Tibial nerve (tissue), 4 donors: Measurements from ENCODE around the gene DENND4B. TPM values are rescaled to one million over a fixed set of nuclear protein-coding genes. Genes with fewer than 3 reads are reported as not detected.
"Not testable (repeated sequence)": the region's sequence is repeated elsewhere in the genome, so short reads cannot be mapped to it uniquely, and the experiment has no call there.

ENCODE experiments used
- DNase-seq, 2 donors: peaks; one replicate each; pipeline ENCODE4 v3.0.0-alpha.2; 2019; ENCODE audit warnings: low spot score in 2 of 2
- H3K27ac ChIP-seq, 4 donors: fragments of 200-600 bp; sonication (generic) in 3 of 4; one replicate each; pipeline ENCODE4 v1.5.1; 2017 to 2019; ENCODE audit warnings: mild to moderate bottlenecking in 1 of 4
- H3K27me3 ChIP-seq, 2 donors: fragments of 200-600 bp; sonication (generic) in 1 of 2; one replicate each; pipeline versions ENCODE4 v1.5.1 to v1.6.0; 2017 to 2019
- H3K36me3 ChIP-seq, 3 donors: fragments of 200-600 bp; sonication (generic); one replicate each; pipeline ENCODE4 v1.5.1; 2018 to 2019
- H3K4me1 ChIP-seq, 4 donors: fragments of 200-600 bp; sonication (generic) in 3 of 4; one replicate each; pipeline ENCODE4 v1.5.1; 2017 to 2019
- H3K4me3 ChIP-seq, 4 donors: fragments of 200-600 bp; sonication (generic) in 3 of 4; one replicate each; pipeline ENCODE4 v1.5.1; 2017 to 2019; ENCODE audit warnings: mild to moderate bottlenecking in 1 of 4, moderate library complexity in 1 of 4
- H3K9me3 ChIP-seq, 4 donors: fragments of 200-600 bp; sonication (generic) in 3 of 4; one replicate each; pipeline ENCODE4 v1.5.1; 2017 to 2019
- CTCF ChIP-seq, 5 experiments: fragments of 200-600 bp in 3 of 5; fragments of 450-650 bp in 2 of 5; sonication (generic) in 3 of 5; IDR thresholded peaks; one replicate each; pipeline ENCODE4 v1.5.1; 2016 to 2019; ENCODE audit warnings: antibody characterized with exemption in 5 of 5, mild to moderate bottlenecking in 3 of 5, moderate library complexity in 2 of 5
- EP300 ChIP-seq, 2 donors: sonication (generic); formaldehyde crosslinking; IDR thresholded peaks; one replicate each; pipeline ENCODE4 v1.6.1; 2017; ENCODE audit warnings: antibody characterized with exemption in 2 of 2, mild to moderate bottlenecking in 1 of 2
- POLR2A ChIP-seq, 2 donors: fragments of 450-650 bp; IDR thresholded peaks; one replicate each; pipeline ENCODE4 v1.6.1; 2017; ENCODE audit warnings: antibody characterized with exemption in 2 of 2, mild to moderate bottlenecking in 2 of 2, moderate library complexity in 2 of 2
- WGBS, 2 donors: methylation state at CpG; one replicate each; pipeline ENCODE4 v1.1.5; 2018; 5-methylcytosine and 5-hydroxymethylcytosine counted together
- total RNA-seq, 4 donors: library from RNA; depleted of rRNA; stranded (reverse); fragments of >200 nt; gene quantifications; one replicate each; pipeline ENCODE4 v1.1.0, GENCODE V29; 2016

Gene DENND4B
- total RNA-seq, 4 donors from 2014 or later = 42.8 to 78.0 (median 56.7) TPM

- Histone ChIP-seq H3K27me3 (no peaks in the 10 kb centered on the region), H3K36me3 (peaks cover 0 to 37% (median 0%) of the 10 kb centered on the region in 3 donors), H3K27ac (peak overlapping the region; percentile 80 to 93 (median 89)), H3K9me3 (no peaks in the 10 kb centered on the region), H3K4me3 (peak overlapping the region; percentile 40 to 70 (median 47)), H3K4me1 (peaks cover 0 to 37% (median 7%) of the 10 kb centered on the region in 4 donors)
- WGBS, 2 donors = 6 to 8% methylated on average over 7 of the region's 7 CpGs
- peak in 1 of 2 donors; percentile 61 for DNase-seq
- TF ChIP-seq CTCF (IDR thresholded peaks at IDR 0.05) (no peak), EP300 (IDR thresholded peaks at IDR 0.05) (peak in 1 of 2 donors; percentile 70)
These were observed 38.9 kb upstream of the DENND4B start for GRCh38 chr1:153985341-153985912.

GRCh38 chr1:153984123-153984894 is 37.8 kb upstream of the DENND4B start:
- 50 to 52% methylated on average over 6 of the region's 6 CpGs for WGBS, 2 donors
- Histone ChIP-seq H3K4me1 (peaks cover 0 to 31% (median 7%) of the 10 kb centered on the region in 4 donors), H3K27me3 (no peaks in the 10 kb centered on the region), H3K27ac (peak overlapping the region in 3 of 4 donors; percentile 85 to 93 (median 93)), H3K4me3 (peak overlapping the region in 1 of 4 donors; percentile 70), H3K36me3 (peaks cover 0 to 41% (median 0%) of the 10 kb centered on the region in 3 donors), H3K9me3 (no peaks in the 10 kb centered on the region)
- TF ChIP-seq EP300 (IDR thresholded peaks at IDR 0.05) (no peak), CTCF (IDR thresholded peaks at IDR 0.05) (no peak), POLR2A (IDR thresholded peaks at IDR 0.05) (no peak)
- no peak for DNase-seq

- not testable (repeated sequence) for H3K27me3 ChIP-seq, DNase-seq, H3K27ac ChIP-seq, H3K9me3 ChIP-seq, H3K4me3 ChIP-seq
- H3K36me3 ChIP-seq = peaks cover 0 to 41% (median 0%) of the 10 kb centered on the region in 3 donors
- H3K4me1 ChIP-seq = peaks cover 0 to 34% (median 8%) of the 10 kb centered on the region in 4 donors
- 81 to 83% methylated on average over 2 of the region's 2 CpGs for WGBS, 2 donors
These were observed 35.2 kb upstream of the DENND4B start for GRCh38 chr1:153981735-153982134.

- H3K27me3 ChIP-seq, H3K4me3 ChIP-seq, H3K9me3 ChIP-seq, H3K27ac ChIP-seq, DNase-seq: not testable (repeated sequence)
- Histone ChIP-seq H3K36me3 (peaks cover 0 to 59% (median 0%) of the 10 kb centered on the region in 3 donors), H3K4me1 (peaks cover 0 to 30% (median 12%) of the 10 kb centered on the region in 4 donors)
- WGBS, 2 donors = 90 to 92% methylated on average over 12 of the region's 12 CpGs
These were observed 32.6 kb upstream of the DENND4B start for GRCh38 chr1:153979091-153979490.

- DNase-seq = no peak
- H3K27me3 ChIP-seq = no peaks in the 10 kb centered on the region
- no peak for TF ChIP-seq POLR2A (IDR thresholded peaks at IDR 0.05)
- no peak for TF ChIP-seq CTCF (IDR thresholded peaks at IDR 0.05)
- no peak for TF ChIP-seq EP300 (IDR thresholded peaks at IDR 0.05)
- no peaks in the 10 kb centered on the region for H3K9me3 ChIP-seq
- peaks cover 0 to 59% (median 0%) of the 10 kb centered on the region in 3 donors for H3K36me3 ChIP-seq
- H3K4me3 ChIP-seq = peak overlapping the region; percentile 83 to 100 (median 98)
- WGBS, 2 donors = 70 to 72% methylated on average over 9 of the region's 9 CpGs
- H3K4me1 ChIP-seq = peaks cover 0 to 28% (median 12%) of the 10 kb centered on the region in 4 donors
- peak overlapping the region in 3 of 4 donors; percentile 91 to 98 (median 97) for H3K27ac ChIP-seq
These were observed 31.9 kb upstream of the DENND4B start for GRCh38 chr1:153978274-153978909.
